ENCODE results near the gene CCDC18.

The CCDC18 gene

GRCh38 chr1:93317207-93317606 is 136.7 kb downstream of the CCDC18 start:
- no peak for DNase-seq

- no peak for DNase-seq
Observed at GRCh38 chr1:93317943-93318342, 137.4 kb downstream of the CCDC18 start.

- DNase-seq = no peak
Observed at GRCh38 chr1:93321720-93322119, 141.2 kb downstream of the CCDC18 start.

GRCh38 chr1:93322349-93322748 is 141.8 kb downstream of the CCDC18 start:
- no peak for DNase-seq

GRCh38 chr1:93323185-93323820 is 142.8 kb downstream of the CCDC18 start:
- DNase-seq = no peak

- DNase-seq = no peak
Observed at GRCh38 chr1:93324486-93325464, 144.3 kb downstream of the CCDC18 start.

Measured in activated CD4-positive, alpha-beta T cell treated with anti-CD3 and anti-CD28 coated beads for 1 hour (primary cell).